Measurements from ENCODE around the gene RREB1.
A peak's percentile ranks its signal among the peaks of the same experiment; 100 is the strongest.

Gene RREB1

GRCh38 chr6:7229376-7230326 is 121.9 kb downstream of the RREB1 start:
- no peak for DNase-seq

GRCh38 chr6:7230327-7230691 is 122.5 kb downstream of the RREB1 start:
- no peak for DNase-seq

GRCh38 chr6:7230956-7231713 is 123.4 kb downstream of the RREB1 start:
- no peak for DNase-seq

GRCh38 chr6:7232351-7232750 is 124.6 kb downstream of the RREB1 start:
- DNase-seq = no peak

- no peak for DNase-seq
Observed at GRCh38 chr6:7234547-7234946, 126.8 kb downstream of the RREB1 start.

GRCh38 chr6:7235712-7236305 is 128.0 kb downstream of the RREB1 start:
- DNase-seq = no peak

GRCh38 chr6:7236306-7237209 is 128.8 kb downstream of the RREB1 start:
- DNase-seq = no peak

GRCh38 chr6:7237653-7238188 is 130.0 kb downstream of the RREB1 start:
- DNase-seq = no peak

- DNase-seq = no peak
Observed at GRCh38 chr6:7238526-7238899, 130.8 kb downstream of the RREB1 start.

GRCh38 chr6:7238900-7239589 is 131.3 kb downstream of the RREB1 start:
- DNase-seq = peak; percentile 95

- DNase-seq = no peak
Observed at GRCh38 chr6:7239590-7239948, 131.8 kb downstream of the RREB1 start.

GRCh38 chr6:7240351-7240750 is 132.6 kb downstream of the RREB1 start:
- DNase-seq = no peak

GRCh38 chr6:7241160-7241559 is 133.4 kb downstream of the RREB1 start:
- DNase-seq = no peak

GRCh38 chr6:7241709-7242645 is 134.2 kb downstream of the RREB1 start:
- no peak for DNase-seq

- DNase-seq = no peak
Observed at GRCh38 chr6:7242835-7243178, 135.0 kb downstream of the RREB1 start.

GRCh38 chr6:7243179-7243981 is 135.6 kb downstream of the RREB1 start:
- peak; percentile 59 for DNase-seq

- DNase-seq = no peak
Observed at GRCh38 chr6:7245668-7246393, 138.1 kb downstream of the RREB1 start.

GRCh38 chr6:7246401-7247178 is 138.8 kb downstream of the RREB1 start:
- DNase-seq = no peak

GRCh38 chr6:7247179-7247456 is 139.4 kb downstream of the RREB1 start:
- no peak for DNase-seq
